Mucosa of descending colon (tissue), 3 donors: Measurements from ENCODE around the gene PLEKHM1. TPM values are rescaled to one million over a fixed set of nuclear protein-coding genes. Genes with fewer than 3 reads are reported as not detected.
"Not testable (repeated sequence)": the region's sequence is repeated elsewhere in the genome, so short reads cannot be mapped to it uniquely, and the experiment has no call there.

Experiments used
- ATAC-seq: fragments of 200-7000 bp; cut with Tn5 transposase; one replicate; pipeline ENCODE4 v1.9.1; 2020; ENCODE audit warnings: mild to moderate bottlenecking, moderate library complexity
- DNase-seq, 3 donors: peaks; one replicate each; pipeline ENCODE4 v3.0.0-alpha.2; 2020
- H3K36me3 ChIP-seq: fragments of 200-600 bp; one replicate; pipeline ENCODE4 v1.8.0; 2021; ENCODE audit warnings: low read depth, mild to moderate bottlenecking
- H3K4me1 ChIP-seq: fragments of 200-600 bp; one replicate; pipeline ENCODE4 v1.8.0; 2021; ENCODE audit warnings: low read depth, mild to moderate bottlenecking
- H3K4me3 ChIP-seq: fragments of 200-600 bp; one replicate; pipeline ENCODE4 v1.8.0; 2021; ENCODE audit warnings: mild to moderate bottlenecking
- H3K9me3 ChIP-seq: fragments of 200-600 bp; one replicate; pipeline ENCODE4 v1.8.0; 2021; ENCODE audit warnings: mild to moderate bottlenecking
- CTCF ChIP-seq: fragments of 200-600 bp; IDR thresholded peaks from one replicate; pipeline ENCODE4 v1.8.0; 2022; ENCODE audit warnings: antibody characterized with exemption, mild to moderate bottlenecking
- intact Hi-C, 2 donors: fragments of 100-400 bp; cut with DNase I in 1 of 2; cut with micrococcal nuclease in 1 of 2; formaldehyde crosslinking; loops; one replicate each; pipeline versions ENCODE4 v1.11.0 to v1.11.1; 2022; cut with DNase I, micrococcal nuclease
- total RNA-seq, 3 donors: library from RNA; stranded (reverse); fragmentation: NEBNext Ultra II Directional in 2 of 3; extraction: Animal tissue kit (Norgen Biotek cat#: 25700) in 2 of 3; gene quantifications; one replicate each; pipeline versions ENCODE4 v1.2.1 to v1.2.4, GENCODE V29; 2021 to 2023
- donor health status: DM: no; HTN: no; CAD: no; lungs with moderate emphysema.
- donor health status: DM: no; HTN: no; CAD: no.
- donor health status: DM: no; HTN: yes; CAD: no.

Gene PLEKHM1
- total RNA-seq, 3 donors from 2014 or later, result 59.1 to 71.3 (median 68.7) TPM

DNA sequence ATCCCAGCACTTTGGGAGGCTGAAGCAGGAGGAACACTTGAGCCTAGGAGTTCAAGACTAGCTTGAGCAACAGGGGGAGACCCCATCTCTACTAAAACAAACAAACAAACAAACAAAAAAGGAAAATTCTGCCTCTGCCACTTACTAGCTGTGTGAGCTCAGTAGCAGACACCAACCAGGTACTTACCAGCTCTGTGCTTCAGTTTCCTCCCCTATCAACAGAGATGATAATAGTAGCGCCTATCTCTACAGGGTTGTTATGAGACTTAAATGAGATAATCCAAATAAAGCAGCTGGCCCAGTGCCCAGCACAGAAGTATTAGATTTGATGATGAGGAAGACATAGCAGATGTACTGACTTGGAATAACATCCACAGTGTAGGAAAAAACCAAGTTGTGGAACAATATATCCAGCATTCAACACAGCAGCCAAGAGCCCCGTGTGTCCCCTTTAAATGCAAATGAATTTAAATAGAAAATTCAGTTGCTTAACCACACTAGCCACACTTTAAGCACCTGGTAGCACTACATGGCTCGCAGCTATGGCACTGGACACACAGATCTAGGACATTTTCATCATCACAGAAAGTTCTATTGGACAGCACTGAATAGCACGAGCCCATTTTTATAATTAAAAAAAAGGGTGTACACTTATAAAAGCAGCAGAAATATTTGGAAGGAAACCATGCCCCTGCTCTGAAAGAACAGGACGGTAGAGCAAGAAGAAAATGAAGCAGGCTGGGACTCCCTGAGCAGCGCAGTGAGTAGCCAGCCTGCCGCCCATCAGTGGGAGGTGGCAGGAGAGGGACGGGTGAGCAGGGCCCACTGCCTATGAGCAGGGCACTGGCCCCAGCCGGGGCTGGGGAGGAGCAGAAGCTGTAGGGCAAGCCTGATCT lies 37.9 kb downstream of the PLEKHM1 start:
- H3K36me3 ChIP-seq, intact Hi-C loops, H3K4me1 ChIP-seq, DNase-seq, H3K4me3 ChIP-seq, H3K9me3 ChIP-seq, ATAC-seq: not testable (repeated sequence)

DNA sequence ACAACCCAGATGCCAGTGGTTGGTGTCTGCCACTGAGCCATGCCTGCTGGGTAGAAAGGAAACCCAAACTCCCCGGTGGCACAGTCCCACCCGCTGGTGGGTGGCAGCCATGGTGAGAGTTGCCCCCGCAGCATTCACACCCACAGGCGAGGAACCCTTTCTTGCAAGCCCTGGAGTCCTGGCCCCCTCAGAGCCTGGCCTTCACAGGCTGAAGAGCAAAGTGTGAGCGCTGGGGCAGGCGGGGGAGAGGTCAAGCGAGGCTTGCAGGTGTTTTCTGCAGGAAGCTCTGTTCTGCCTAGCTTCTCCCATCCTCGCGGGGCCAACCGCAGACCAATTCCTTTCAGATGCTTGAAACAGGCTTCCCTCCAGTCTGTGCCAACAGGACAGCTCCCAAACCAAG lies 38.9 kb downstream of the PLEKHM1 start:
- H3K9me3 ChIP-seq, ATAC-seq, H3K36me3 ChIP-seq, intact Hi-C loops, DNase-seq, H3K4me3 ChIP-seq: not testable (repeated sequence)
- H3K4me1 ChIP-seq, result peaks cover 12% of the 10 kb centered on the region

DNA sequence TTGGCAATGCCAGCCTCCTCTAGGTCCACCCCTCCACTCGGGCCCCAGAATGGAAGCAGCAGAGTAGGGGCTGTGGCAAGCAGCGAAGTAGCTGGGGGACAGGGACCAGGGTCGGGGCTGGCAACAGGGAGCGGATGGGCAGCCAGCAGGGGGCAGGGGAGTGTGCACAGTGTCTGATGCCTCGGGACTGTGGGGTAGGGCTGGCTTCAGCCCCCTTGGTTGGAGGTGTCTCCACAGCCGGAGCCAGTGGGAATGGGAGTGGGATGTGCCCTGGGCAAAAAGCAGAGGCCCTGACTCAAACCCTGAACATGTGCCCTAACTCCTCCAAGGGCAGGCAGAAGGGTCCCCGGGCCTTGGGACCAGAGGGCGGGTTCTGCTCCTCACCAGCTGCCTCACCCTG lies 39.4 kb downstream of the PLEKHM1 start:
- intact Hi-C loops, result no loop called here
- DNase-seq (no peak), ATAC-seq (no peak)
- no peaks in the 10 kb centered on the region for H3K36me3 ChIP-seq
- no peaks in the 10 kb centered on the region for H3K9me3 ChIP-seq
- peaks cover 12% of the 10 kb centered on the region for H3K4me1 ChIP-seq
- TF ChIP-seq CTCF, result no peak
- no peak overlapping the region for H3K4me3 ChIP-seq

- H3K9me3 ChIP-seq, DNase-seq, H3K36me3 ChIP-seq, H3K4me3 ChIP-seq, intact Hi-C loops, ATAC-seq: not testable (repeated sequence)
- H3K4me1 ChIP-seq, result peaks cover 12% of the 10 kb centered on the region
These were observed 40.7 kb downstream of the PLEKHM1 start for GRCh38 chr17:45449708-45450329.

- DNase-seq, H3K4me3 ChIP-seq, H3K9me3 ChIP-seq, intact Hi-C loops, H3K36me3 ChIP-seq, ATAC-seq: not testable (repeated sequence)
- peaks cover 12% of the 10 kb centered on the region for H3K4me1 ChIP-seq
These were observed 41.3 kb downstream of the PLEKHM1 start for GRCh38 chr17:45449260-45449659.

DNA sequence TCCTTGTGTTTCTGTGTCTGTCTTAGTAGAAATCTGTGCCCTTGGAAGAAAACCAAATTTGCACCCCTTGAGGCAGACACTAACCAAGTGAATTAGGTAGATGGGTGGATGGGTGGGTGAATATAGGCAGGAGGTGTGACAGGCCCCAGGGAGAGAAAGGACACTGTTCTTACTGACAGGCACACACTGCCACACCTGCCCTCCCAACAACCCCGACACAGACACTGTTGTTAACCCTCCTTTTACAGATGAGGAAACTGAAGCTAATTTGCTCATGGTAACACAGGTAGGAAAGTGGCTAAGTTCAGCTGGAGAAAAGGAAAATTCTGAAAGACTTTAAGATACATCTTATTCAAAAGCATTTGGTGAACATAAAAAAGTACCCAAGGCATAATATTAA lies 42.0 kb downstream of the PLEKHM1 start:
- ATAC-seq (peak; percentile 61), DNase-seq (peak in 1 of 3 donors; percentile 27)
- H3K36me3 ChIP-seq, H3K9me3 ChIP-seq, H3K4me3 ChIP-seq, intact Hi-C loops: not testable (repeated sequence)
- peaks cover 12% of the 10 kb centered on the region for H3K4me1 ChIP-seq

DNA sequence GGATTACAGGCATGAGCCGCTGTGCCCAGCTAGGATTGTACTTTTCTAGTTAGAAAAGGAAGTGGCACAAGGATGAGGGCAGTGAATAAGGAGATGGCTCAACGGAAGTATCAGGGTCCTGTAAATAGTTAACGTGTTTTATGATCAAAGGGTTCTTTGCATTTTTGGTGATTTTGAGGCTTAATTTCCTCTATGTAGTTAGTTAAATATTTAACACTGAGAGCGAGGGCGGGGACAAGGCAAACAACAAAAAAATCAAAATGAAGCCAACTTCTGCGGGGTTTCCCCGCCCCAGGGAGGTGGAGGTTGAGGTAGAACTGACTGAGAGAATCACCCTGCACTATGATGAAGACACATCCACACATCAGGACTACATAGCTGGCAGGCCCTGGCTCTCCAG lies 42.5 kb downstream of the PLEKHM1 start:
- H3K9me3 ChIP-seq, H3K36me3 ChIP-seq, H3K4me3 ChIP-seq, intact Hi-C loops: not testable (repeated sequence)
- DNase-seq, result peak in 2 of 3 donors; percentile 71 to 77
- peaks cover 12% of the 10 kb centered on the region for H3K4me1 ChIP-seq
- ATAC-seq, result peak; percentile 77

DNA sequence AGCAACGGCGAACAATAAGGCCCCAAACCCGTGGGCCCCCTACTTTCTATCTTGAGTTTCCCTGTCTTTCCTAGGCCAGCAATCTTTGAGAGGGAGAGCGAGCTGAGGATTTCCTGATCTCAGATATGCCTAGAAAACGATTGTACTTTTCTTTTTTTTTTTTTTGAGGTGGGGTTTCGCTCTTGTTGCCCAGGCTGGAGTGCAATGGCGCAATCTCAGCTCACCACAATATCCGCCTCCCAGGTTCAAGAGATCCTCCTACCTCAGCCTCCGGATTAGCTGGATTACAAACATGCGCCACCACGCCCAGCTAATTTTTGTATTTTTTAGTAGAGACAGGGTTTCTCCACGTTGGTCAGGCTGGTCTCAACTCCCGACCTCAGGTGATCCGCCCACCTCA lies 42.9 kb downstream of the PLEKHM1 start:
- peak; percentile 52 for ATAC-seq
- H3K36me3 ChIP-seq, H3K4me3 ChIP-seq, DNase-seq, H3K9me3 ChIP-seq, intact Hi-C loops: not testable (repeated sequence)
- H3K4me1 ChIP-seq, result peaks cover 12% of the 10 kb centered on the region

GRCh38 chr17:45446872-45447625 lies 43.5 kb downstream of the PLEKHM1 start:
- H3K4me1 ChIP-seq, result peaks cover 12% of the 10 kb centered on the region
- ATAC-seq, result peak; percentile 44
- intact Hi-C loops, H3K9me3 ChIP-seq, H3K36me3 ChIP-seq, H3K4me3 ChIP-seq: not testable (repeated sequence)
- peak in 1 of 3 donors; percentile 50 for DNase-seq

GRCh38 chr17:45445901-45446743 lies 44.4 kb downstream of the PLEKHM1 start:
- H3K4me3 ChIP-seq, H3K9me3 ChIP-seq, H3K4me1 ChIP-seq, intact Hi-C loops, H3K36me3 ChIP-seq: not testable (repeated sequence)
- peak in 2 of 3 donors; percentile 37 to 40 for DNase-seq
- ATAC-seq, result peak; percentile 51

GRCh38 chr17:45444856-45445820 lies 45.4 kb downstream of the PLEKHM1 start:
- ATAC-seq, intact Hi-C loops, DNase-seq, H3K36me3 ChIP-seq, H3K9me3 ChIP-seq, H3K4me3 ChIP-seq: not testable (repeated sequence)
- peaks cover 13% of the 10 kb centered on the region for H3K4me1 ChIP-seq
